Measurements from ENCODE around the gene FOXD4L4. TPM values are rescaled to one million over a fixed set of nuclear protein-coding genes. Genes with fewer than 3 reads are reported as not detected.
"Not testable (repeated sequence)": the region's sequence is repeated elsewhere in the genome, so short reads cannot be mapped to it uniquely, and the experiment has no call there.

FOXD4L4 gene
- total RNA-seq, result 0.20 TPM in 1 of 2 replicates, not detected in the other

DNA sequence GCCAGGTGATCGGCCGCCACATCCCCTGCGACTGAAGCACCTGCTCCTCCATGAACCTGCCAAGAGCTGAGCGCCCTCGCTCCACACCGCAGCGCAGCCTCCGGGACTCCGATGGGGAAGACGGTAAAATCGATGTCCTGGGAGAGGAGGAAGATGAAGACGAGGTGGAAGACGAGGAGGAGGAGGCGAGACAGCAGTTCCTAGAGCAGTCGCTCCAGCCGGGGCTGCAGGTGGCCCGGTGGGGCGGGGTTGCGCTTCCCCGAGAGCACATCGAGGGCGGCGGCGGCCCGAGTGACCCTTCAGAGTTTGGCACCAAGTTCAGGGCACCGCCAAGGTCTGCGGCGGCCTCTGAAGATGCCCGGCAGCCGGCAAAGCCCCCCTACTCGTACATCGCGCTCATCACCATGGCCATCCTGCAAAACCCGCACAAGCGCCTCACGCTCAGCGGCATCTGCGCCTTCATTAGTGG lies at the start of gene FOXD4L4:
Gene FOXD4L4 (plus strand): TSS at position 51 of the 469 bp plus-strand sequence. CDS start 0 bp downstream, at position 51.
- intact Hi-C loops (cut with micrococcal nuclease), result not testable (repeated sequence)

DNA sequence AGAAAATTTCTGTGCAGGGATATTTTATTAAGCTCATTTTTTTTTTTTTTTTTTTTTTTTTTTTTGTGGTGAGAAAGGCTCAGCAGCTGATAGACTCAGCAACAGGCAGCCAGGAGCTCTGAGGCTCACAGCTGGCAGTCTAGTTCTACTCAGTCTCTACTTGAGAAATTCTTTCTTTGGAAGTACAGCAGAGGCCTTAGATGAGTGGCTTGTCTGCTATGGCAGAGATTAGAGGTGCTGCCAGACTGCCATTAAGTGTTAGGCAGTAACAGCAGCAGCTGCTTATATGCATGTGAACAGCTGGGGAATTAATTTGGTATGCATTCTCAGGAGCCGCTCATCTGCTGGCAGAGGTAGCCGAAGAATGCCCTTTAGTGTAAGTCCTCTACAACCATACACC lies 33.4 kb upstream of the FOXD4L4 start:
- intact Hi-C loops (cut with micrococcal nuclease), result not testable (repeated sequence)

DNA sequence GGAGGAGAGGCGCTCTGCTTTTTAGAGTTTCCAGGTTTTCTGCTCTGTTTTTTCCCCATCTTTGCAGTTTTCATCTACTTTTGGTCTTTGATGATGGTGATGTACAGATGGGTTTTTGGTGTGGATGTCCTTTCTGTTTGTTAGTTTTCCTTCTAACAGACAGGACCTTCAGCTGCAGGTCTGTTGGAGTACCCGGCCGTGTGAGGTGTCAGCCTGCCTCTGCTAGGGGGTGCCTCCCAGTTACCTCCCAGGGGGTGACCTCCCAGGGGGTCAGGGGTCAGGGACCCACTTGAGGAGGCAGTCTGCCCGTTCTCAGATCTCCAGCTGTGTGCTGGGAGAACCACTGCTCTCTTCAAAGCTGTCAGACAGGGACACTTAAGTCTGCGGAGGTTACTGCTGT lies 22.5 kb upstream of the FOXD4L4 start:
- intact Hi-C loops (cut with micrococcal nuclease), result not testable (repeated sequence)

DNA sequence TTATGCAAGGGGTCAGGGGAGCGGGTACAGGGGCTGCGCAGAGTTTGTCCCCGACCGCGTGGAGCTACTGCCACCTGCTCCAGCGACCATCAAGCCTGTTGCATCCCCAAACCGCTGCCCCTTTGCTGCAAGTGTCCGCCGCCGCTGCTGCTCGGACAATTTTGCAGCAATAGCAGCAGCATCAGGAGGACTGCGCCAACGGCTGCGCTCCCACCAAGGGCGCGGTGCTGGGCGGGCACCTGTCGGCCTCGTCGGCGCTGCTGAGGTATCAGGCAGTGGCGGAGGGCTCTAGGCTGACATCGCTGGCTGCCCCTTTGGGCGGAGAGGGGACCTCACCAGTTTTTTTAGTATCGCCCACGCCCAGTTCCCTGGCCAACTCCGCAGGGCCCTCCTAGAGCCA lies 1.2 kb downstream of the FOXD4L4 start:
- intact Hi-C loops (cut with micrococcal nuclease), result not testable (repeated sequence)

Other genes with a start within 250 kb of the FOXD4L4 start
- gene ZNG1E, start 61.2 kb upstream of the FOXD4L4 start, total RNA-seq, result 48.4 and 51.9 TPM in 2 replicates